CD4-positive, alpha-beta T cell (primary cell): Measurements from ENCODE around the gene ZNF830. TPM values are rescaled to one million over a fixed set of nuclear protein-coding genes. Genes with fewer than 3 reads are reported as not detected.

Experiments used
- ATAC-seq: fragments of 200-7000 bp; cut with Tn5 transposase; one replicate; pipeline ENCODE4 v1.10.0; 2022; ENCODE audit warnings: mild to moderate bottlenecking; ENCODE audit not compliant: poor library complexity
- CTCF ChIA-PET: fragments of 350-600 bp; sonication (Branson Sonifier 250); formaldehyde crosslinking; loops from one replicate; lab custom pipeline; 2021; ENCODE audit warnings: antibody characterized with exemption, inconsistent platforms; lab: Charles Lee
- POLR2A ChIA-PET: fragments of 350-600 bp; sonication (Branson Sonifier 250); formaldehyde crosslinking; loops from one replicate; lab custom pipeline; 2021; ENCODE audit warnings: antibody characterized with exemption, inconsistent platforms; lab: Charles Lee
- DNase-seq, 14 experiments: peaks; one replicate each; pipeline ENCODE4 v3.0.0-alpha.2; 2013 to 2020; ENCODE audit warnings: mixed read lengths in 2 of 14
- H3K27ac ChIP-seq, 2 donors: one replicate each; pipeline versions ENCODE4 v1.5.1 to v1.7.0; 2013; ENCODE audit warnings: low read length in 2 of 2, low read depth in 1 of 2, mild to moderate bottlenecking in 1 of 2
- H3K27me3 ChIP-seq, 2 experiments: 1 replicate in 1 of 2; 2 replicates in 1 of 2; pipeline versions ENCODE4 v1.6.1 to v1.7.0; 2013; ENCODE audit warnings: low read length in 2 of 2, control low read depth in 1 of 2, mild to moderate bottlenecking in 1 of 2, moderate library complexity in 1 of 2; ENCODE audit not compliant: insufficient read depth in 2 of 2, control insufficient read depth in 1 of 2
- H3K36me3 ChIP-seq: one replicate; pipeline ENCODE4 v1.6.1; 2013; ENCODE audit warnings: low read length, control low read depth; ENCODE audit not compliant: insufficient read depth
- H3K4me1 ChIP-seq: one replicate; pipeline ENCODE4 v1.6.1; 2013; ENCODE audit warnings: low read length, control low read depth; ENCODE audit not compliant: insufficient read depth
- H3K4me3 ChIP-seq: one replicate; pipeline ENCODE4 v1.5.1; 2013; ENCODE audit warnings: mild to moderate bottlenecking, low read length, moderate library complexity
- H3K9me3 ChIP-seq, 2 experiments: 1 replicate in 1 of 2; 2 replicates in 1 of 2; pipeline versions ENCODE4 v1.6.1 to v1.7.0; 2013; ENCODE audit warnings: low read length in 2 of 2, mild to moderate bottlenecking in 2 of 2, control low read depth in 1 of 2, moderate library complexity in 1 of 2; ENCODE audit not compliant: control insufficient read depth in 1 of 2, insufficient read depth in 1 of 2
- H3K27ac Mint-ChIP-seq: one replicate; pipeline ENCODE4 v1.8.0; 2020; ENCODE audit warnings: mixed read lengths
- H3K27me3 Mint-ChIP-seq: one replicate; pipeline ENCODE4 v1.8.0; 2021; ENCODE audit warnings: mixed read lengths
- H3K36me3 Mint-ChIP-seq: one replicate; pipeline ENCODE4 v1.8.0; 2021; ENCODE audit warnings: low read depth, mixed read lengths
- H3K4me1 Mint-ChIP-seq: one replicate; pipeline ENCODE4 v1.8.0; 2021; ENCODE audit warnings: low read depth, mixed read lengths
- H3K4me3 Mint-ChIP-seq: one replicate; pipeline ENCODE4 v1.8.0; 2020; ENCODE audit warnings: mild to moderate bottlenecking, mixed read lengths
- H3K9me3 Mint-ChIP-seq: one replicate; pipeline ENCODE4 v1.8.0; 2020; ENCODE audit warnings: mixed read lengths
- CTCF ChIP-seq: fragments of 200-600 bp; IDR thresholded peaks from one replicate; pipeline ENCODE4 v1.8.0; 2022; ENCODE audit warnings: antibody characterized with exemption, mild to moderate bottlenecking
- intact Hi-C, 2 experiments: fragments of 100-400 bp; cut with DNase I in 1 of 2; cut with micrococcal nuclease in 1 of 2; formaldehyde crosslinking; loops; one replicate each; pipeline versions ENCODE4 v1.15.1 to v1.9.0; 2023 to 2025; cut with DNase I, micrococcal nuclease
- total RNA-seq, 174 experiments: library from RNA in 2 of 174; stranded (reverse) in 2 of 174; gene quantifications; one replicate each; pipeline ENCODE4 v1.2.3 and lab custom pipeline; 2021 to 2026

The ZNF830 gene
- total RNA-seq, 2 experiments from 2014 or later, result 34.4 to 39.0 TPM

GRCh38 chr17:34974794-34975785 is 13.8 kb downstream of the ZNF830 start:
- no peak for DNase-seq
- Histone ChIP-seq H3K27ac (no peak overlapping the region), H3K4me3 (no peak overlapping the region), H3K36me3 (no peaks in the 10 kb centered on the region), H3K4me1 (peaks cover 4% of the 10 kb centered on the region), H3K9me3 (no peaks in the 10 kb centered on the region), H3K27me3 (no peaks in the 10 kb centered on the region)
- no peaks in the 10 kb centered on the region for H3K9me3 Mint-ChIP-seq
- H3K36me3 Mint-ChIP-seq, result peaks cover 2% of the 10 kb centered on the region
- no peaks in the 10 kb centered on the region for H3K27me3 Mint-ChIP-seq
- H3K4me1 Mint-ChIP-seq, result peaks cover 9% of the 10 kb centered on the region
- H3K27ac Mint-ChIP-seq, result no peak overlapping the region
- no peak overlapping the region for H3K4me3 Mint-ChIP-seq
- no peak for TF ChIP-seq CTCF
- intact Hi-C loops, result no loop called here
- ATAC-seq, result no peak
- ChIA-PET POLR2A (interaction anchor here (1.3 to 1.9 kb wide), 2 partner anchors 14 to 115 kb away, joined by 3 to 8 read pairs; partner anchors contain the start of genes CCT6B and ZNF830), CTCF (interaction anchor here (1.0 kb wide), 1 partner anchor 772 kb away, joined by 4 read pairs; no protein-coding TSS in a partner anchor)

- no peaks in the 10 kb centered on the region for H3K9me3 Mint-ChIP-seq
- intact Hi-C loops, result loop anchor here in 1 of 2 experiments (1.0 to 2.0 kb wide), 2 partner anchors 18 to 608 kb away; partner anchors contain the start of genes AP2B1, CCT6B and ZNF830
- H3K4me3 Mint-ChIP-seq, result peak overlapping the region; percentile 76
- no peaks in the 10 kb centered on the region for H3K9me3 ChIP-seq
- no peak for DNase-seq
- no peak for TF ChIP-seq CTCF
- CTCF ChIA-PET, result interaction anchor here (0.9 to 1.2 kb wide), 2 partner anchors 10 to 785 kb away, joined by 4 read pairs; no protein-coding TSS in a partner anchor
- no peak overlapping the region for H3K27ac ChIP-seq
- POLR2A ChIA-PET, result interaction anchor here (4.8 kb wide), 1 partner anchor 18 kb away, joined by 37 read pairs; the partner anchor contains the start of genes CCT6B and ZNF830
- H3K4me1 Mint-ChIP-seq, result peaks cover 42% of the 10 kb centered on the region
- H3K36me3 Mint-ChIP-seq, result peaks cover 30% of the 10 kb centered on the region
- H3K4me3 ChIP-seq, result no peak overlapping the region
- peaks cover 6% of the 10 kb centered on the region for H3K36me3 ChIP-seq
- H3K27me3 ChIP-seq, result no peaks in the 10 kb centered on the region
- H3K27me3 Mint-ChIP-seq, result no peaks in the 10 kb centered on the region
- H3K4me1 ChIP-seq, result peaks cover 26% of the 10 kb centered on the region
- H3K27ac Mint-ChIP-seq, result peak overlapping the region; percentile 88
- ATAC-seq, result no peak
These were observed 17.8 kb downstream of the ZNF830 start for GRCh38 chr17:34979153-34979552.

- intact Hi-C loops, result loop anchor here (1.0 to 10.0 kb wide), 6 partner anchors 18 to 832 kb away; partner anchors contain the start of genes CCT6B (in 2 of the 2), ZNF830 (in 2 of the 2) and AP2B1 (in 1 of the 2)
- H3K9me3 ChIP-seq, result no peaks in the 10 kb centered on the region
- DNase-seq (peak in 1 of 14 experiments; percentile 11), ATAC-seq (no peak)
- H3K9me3 Mint-ChIP-seq, result no peaks in the 10 kb centered on the region
- H3K36me3 ChIP-seq, result peaks cover 9% of the 10 kb centered on the region
- peak overlapping the region; percentile 90 for H3K4me3 ChIP-seq
- peak overlapping the region; percentile 95 for H3K4me3 Mint-ChIP-seq
- H3K4me1 ChIP-seq, result peaks cover 26% of the 10 kb centered on the region
- peaks cover 45% of the 10 kb centered on the region for H3K4me1 Mint-ChIP-seq
- ChIA-PET POLR2A (interaction anchor here (0.5 to 4.8 kb wide), 19 partner anchors 11 to 982 kb away, joined by 3 to 37 read pairs (median 4); partner anchors contain the start of genes CCT6B, PEX12, RAD51D and RFFL), CTCF (interaction anchor here (1.2 to 2.3 kb wide), 9 partner anchors 14 to 784 kb away, joined by 4 to 13 read pairs (median 5); partner anchors contain the start of genes CCT6B, RFFL and ZNF830)
- no peaks in the 10 kb centered on the region for H3K27me3 Mint-ChIP-seq
- H3K36me3 Mint-ChIP-seq, result peaks cover 33% of the 10 kb centered on the region
- no peak for TF ChIP-seq CTCF
- H3K27ac Mint-ChIP-seq, result peak overlapping the region; percentile 88
- H3K27ac ChIP-seq, result peak overlapping the region; percentile 92 to 97
- H3K27me3 ChIP-seq, result no peaks in the 10 kb centered on the region
These were observed 18.5 kb downstream of the ZNF830 start for GRCh38 chr17:34979650-34980352.
